Measurements from ENCODE around the gene HCRTR1. TPM values are rescaled to one million over a fixed set of nuclear protein-coding genes. Genes with fewer than 3 reads are reported as not detected.

HCRTR1 gene
- total RNA-seq, 4 donors from 2014 or later, result 0.21 to 2.5 TPM; not detected in 2

GRCh38 chr1:31614414-31615005 is 3.0 kb upstream of the HCRTR1 start:
- H3K36me3 ChIP-seq, result no peaks in the 10 kb centered on the region
- DNase-seq (ENCODE audit: low spot score in 2 of 2), result no peak
- H3K27ac ChIP-seq, result no peak overlapping the region
- peaks cover 0 to 33% of the 10 kb centered on the region in 2 donors for H3K27me3 ChIP-seq
- no peaks in the 10 kb centered on the region for H3K9me3 ChIP-seq
- TF ChIP-seq CTCF (IDR thresholded peaks at IDR 0.05) (no peak), EP300 (IDR thresholded peaks at IDR 0.05) (no peak), POLR2A (IDR thresholded peaks at IDR 0.05) (no peak)
- 69 to 80% methylated on average over 8 of the region's 8 CpGs for WGBS, 2 donors
- peaks cover 0 to 14% (median 8%) of the 10 kb centered on the region in 4 donors for H3K4me1 ChIP-seq
- no peak overlapping the region for H3K4me3 ChIP-seq

- Histone ChIP-seq H3K27me3 (peaks cover 0 to 33% of the 10 kb centered on the region in 2 donors), H3K4me1 (peaks cover 0 to 14% (median 8%) of the 10 kb centered on the region in 4 donors), H3K27ac (no peak overlapping the region), H3K4me3 (no peak overlapping the region), H3K9me3 (no peaks in the 10 kb centered on the region), H3K36me3 (no peaks in the 10 kb centered on the region)
- TF ChIP-seq EP300 (IDR thresholded peaks at IDR 0.05), result no peak
- TF ChIP-seq POLR2A (IDR thresholded peaks at IDR 0.05), result no peak
- no peak for TF ChIP-seq CTCF (IDR thresholded peaks at IDR 0.05)
- WGBS, 2 donors, result 84 to 90% methylated on average over 6 of the region's 6 CpGs
- no peak for DNase-seq (ENCODE audit: low spot score in 2 of 2)
These were observed 2.1 kb upstream of the HCRTR1 start for GRCh38 chr1:31615414-31615813.

- WGBS, 2 donors, result 75 to 87% methylated on average over 2 of the region's 2 CpGs
- TF ChIP-seq CTCF (IDR thresholded peaks at IDR 0.05) (no peak), POLR2A (IDR thresholded peaks at IDR 0.05) (no peak), EP300 (IDR thresholded peaks at IDR 0.05) (no peak)
- Histone ChIP-seq H3K4me1 (peaks cover 0 to 14% (median 8%) of the 10 kb centered on the region in 4 donors), H3K27me3 (peaks cover 0 to 33% of the 10 kb centered on the region in 2 donors), H3K27ac (no peak overlapping the region), H3K4me3 (no peak overlapping the region), H3K36me3 (no peaks in the 10 kb centered on the region), H3K9me3 (no peaks in the 10 kb centered on the region)
- no peak for DNase-seq (ENCODE audit: low spot score in 2 of 2)
These were observed 1.6 kb upstream of the HCRTR1 start for GRCh38 chr1:31615939-31616338.

- Histone ChIP-seq H3K4me3 (peak overlapping the region; percentile 19 to 50 (median 37)), H3K9me3 (no peaks in the 10 kb centered on the region), H3K36me3 (no peaks in the 10 kb centered on the region), H3K4me1 (peaks cover 0 to 14% (median 8%) of the 10 kb centered on the region in 4 donors), H3K27me3 (peaks cover 0 to 33% of the 10 kb centered on the region in 2 donors), H3K27ac (no peak overlapping the region)
- DNase-seq (ENCODE audit: low spot score in 2 of 2), result no peak
- 16 to 18% methylated on average over 37 to 41 of the region's 56 CpGs for WGBS, 2 donors
- peak; percentile 68 to 83 (median 74) for TF ChIP-seq CTCF (IDR thresholded peaks at IDR 0.05)
- TF ChIP-seq POLR2A (IDR thresholded peaks at IDR 0.05), result no peak
These were observed 642 bp downstream of the HCRTR1 start for GRCh38 chr1:31617916-31618746.

Data from tibial nerve (tissue), 4 donors.